Measurements from ENCODE around the gene JMJD1C.
"Not testable (repeated sequence)": the region's sequence is repeated elsewhere in the genome, so short reads cannot be mapped to it uniquely, and the experiment has no call there.

JMJD1C gene

DNA sequence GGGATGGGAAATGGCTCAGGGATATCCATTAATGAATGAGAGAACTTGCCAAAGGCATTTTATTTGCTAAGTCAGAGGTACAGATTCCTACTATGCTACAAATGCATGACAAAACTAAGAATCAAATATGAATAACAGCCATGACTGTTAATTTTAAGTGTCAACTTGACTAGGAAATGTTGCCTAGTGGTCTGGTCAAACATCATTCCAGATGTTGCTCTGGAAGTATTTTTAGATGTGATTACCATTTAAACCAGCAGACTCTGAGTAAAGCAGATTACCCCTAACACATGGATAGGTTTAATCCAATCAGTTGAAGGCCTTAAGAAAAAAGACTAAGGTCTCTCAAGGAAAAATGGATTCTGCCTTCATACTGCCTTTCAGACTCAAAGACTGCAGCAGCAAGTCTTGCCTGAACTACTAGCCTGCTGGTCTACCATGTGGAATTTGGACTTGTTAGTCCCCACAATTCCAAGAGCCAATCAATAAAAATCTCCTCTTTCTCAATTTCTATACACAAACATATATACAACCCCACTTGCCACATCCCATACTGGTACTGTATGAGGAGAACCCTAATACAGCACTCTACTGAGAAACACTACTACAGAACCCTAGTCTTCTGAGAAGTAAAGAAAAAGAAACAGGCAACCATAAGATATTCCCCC lies 213.5 kb downstream of the JMJD1C start:
- ATAC-seq: no peak

DNA sequence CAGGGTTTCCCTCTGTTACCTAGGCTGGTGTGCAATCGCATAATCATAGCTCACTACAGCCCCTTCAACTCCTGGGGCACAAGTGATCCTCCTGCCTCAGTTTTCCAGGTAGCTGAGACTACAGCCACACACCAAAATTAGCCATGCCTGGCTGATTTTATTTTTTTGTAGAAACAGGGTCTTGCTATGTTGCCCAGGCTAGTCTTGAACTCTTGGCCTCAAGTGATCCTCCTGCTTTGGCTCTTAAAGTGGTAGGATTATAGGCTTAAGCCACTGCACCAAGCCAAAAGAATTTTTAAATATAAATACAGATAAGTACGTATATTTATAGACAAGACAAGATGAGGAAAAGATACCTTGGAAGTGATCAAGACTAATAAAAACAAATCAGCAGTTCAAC lies 215.7 kb downstream of the JMJD1C start:
- ATAC-seq: no peak

DNA sequence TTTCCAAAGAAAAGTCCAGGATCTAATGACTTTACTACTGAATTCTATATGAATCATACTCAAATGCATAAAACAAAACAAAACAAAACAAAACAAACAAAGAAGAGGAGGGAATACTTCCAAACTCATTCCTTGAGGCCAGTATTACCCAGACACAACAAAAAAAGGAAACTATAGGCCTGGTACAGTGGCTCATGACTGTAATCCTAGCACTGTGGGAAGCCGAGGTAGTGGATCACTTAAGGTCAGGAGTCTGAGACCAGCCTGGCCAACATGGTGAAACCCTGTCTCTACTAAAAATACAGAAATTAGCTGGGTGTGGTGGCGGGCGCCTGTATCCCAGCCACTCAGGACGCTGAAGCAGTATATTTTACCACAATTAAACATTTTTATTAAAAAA lies 218.0 kb downstream of the JMJD1C start:
- no peak for ATAC-seq

DNA sequence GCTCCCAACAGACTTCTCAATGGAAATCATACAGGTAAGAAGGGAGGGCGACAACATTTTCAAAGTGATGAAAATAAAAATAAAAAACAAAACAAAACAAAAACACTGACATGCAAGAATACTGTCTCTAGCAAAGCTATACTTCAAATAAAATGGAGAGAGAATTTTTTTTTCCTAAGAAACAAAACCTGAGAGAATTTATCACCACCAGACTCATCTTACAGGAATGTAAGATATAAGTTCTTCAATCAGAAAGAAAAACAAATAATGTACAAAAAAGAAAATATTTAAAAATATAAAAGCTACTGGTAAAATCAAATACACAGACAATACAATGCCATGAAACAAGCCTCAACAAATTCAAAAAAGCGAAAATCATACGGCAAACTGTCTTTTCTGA lies 219.4 kb downstream of the JMJD1C start:
- ATAC-seq: no peak

DNA sequence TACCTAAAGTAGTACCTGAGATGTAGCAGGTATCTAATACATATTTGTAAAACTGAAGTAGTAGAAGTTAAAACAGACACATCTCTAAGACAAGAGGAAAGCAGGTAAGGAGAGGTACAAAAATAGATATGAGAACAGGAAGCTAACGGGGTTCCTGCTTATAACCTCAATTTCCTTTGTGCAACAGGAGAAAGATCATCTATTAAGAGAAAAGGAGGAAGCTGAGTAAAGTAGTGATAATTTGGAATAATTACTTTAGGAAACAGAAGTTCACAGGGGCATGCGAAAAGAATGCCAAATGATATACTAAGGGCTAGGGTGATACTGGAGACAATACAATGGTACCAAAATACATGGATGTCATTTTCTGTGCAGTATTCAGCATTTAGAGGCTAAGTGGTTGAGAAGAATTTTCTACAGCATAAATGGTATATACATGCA lies 223.9 kb downstream of the JMJD1C start:
- ATAC-seq: no peak

DNA sequence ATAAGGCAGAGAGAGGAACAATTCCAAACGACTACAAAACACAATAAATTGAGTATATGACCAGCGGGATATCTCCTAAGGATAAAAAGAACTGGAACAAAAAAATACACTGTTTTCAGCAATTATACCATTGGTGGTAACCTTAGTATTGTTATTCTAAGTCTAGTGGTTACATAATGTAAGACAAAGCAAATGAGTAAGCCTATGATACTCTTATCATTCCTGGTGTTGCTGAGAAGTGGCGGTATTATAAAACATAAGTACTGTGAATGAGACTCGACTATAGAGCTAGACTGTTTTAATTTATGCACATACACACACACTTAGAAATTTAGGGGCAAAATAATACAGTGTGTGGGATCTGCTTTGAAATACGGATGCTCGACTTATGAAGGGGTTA lies 225.0 kb downstream of the JMJD1C start:
- peak; percentile 37 to 48 for ATAC-seq

DNA sequence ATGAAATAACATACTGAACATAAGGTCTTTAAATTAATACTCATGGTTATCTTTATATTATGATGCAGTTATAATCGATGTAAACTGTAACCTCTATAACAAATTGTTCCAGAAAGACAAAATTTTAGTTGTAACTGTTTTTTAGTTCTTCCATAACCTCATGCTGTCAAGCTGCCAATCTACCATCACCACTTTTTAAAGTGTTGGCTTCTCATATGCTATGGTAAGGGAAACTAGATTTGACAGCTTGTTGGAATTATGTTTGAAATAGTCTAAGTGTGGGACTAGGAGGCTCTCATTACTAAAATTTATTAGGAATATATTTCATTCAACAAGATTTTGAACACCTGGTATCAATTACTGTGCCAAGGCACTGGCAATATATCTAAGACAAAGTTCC lies 227.3 kb downstream of the JMJD1C start:
- ATAC-seq: no peak

DNA sequence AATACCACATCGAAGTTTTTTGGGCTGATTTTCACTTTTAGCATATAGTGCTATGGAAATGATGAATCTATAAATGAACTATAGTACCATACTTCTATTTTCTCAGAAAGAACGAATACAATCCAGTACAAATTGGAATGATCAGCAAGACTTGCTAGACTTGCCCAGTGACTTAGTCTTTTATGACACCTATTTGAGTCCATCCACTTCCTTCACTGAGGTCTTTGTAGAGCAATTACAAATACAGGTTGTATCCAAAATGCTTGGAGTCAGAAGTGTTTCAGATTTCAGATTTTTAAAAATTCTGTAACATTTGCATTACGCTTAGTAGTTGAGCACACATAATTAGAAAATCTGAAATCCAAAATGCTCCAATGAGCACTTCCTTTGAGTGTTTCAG lies 228.4 kb downstream of the JMJD1C start:
- ATAC-seq: no peak

DNA sequence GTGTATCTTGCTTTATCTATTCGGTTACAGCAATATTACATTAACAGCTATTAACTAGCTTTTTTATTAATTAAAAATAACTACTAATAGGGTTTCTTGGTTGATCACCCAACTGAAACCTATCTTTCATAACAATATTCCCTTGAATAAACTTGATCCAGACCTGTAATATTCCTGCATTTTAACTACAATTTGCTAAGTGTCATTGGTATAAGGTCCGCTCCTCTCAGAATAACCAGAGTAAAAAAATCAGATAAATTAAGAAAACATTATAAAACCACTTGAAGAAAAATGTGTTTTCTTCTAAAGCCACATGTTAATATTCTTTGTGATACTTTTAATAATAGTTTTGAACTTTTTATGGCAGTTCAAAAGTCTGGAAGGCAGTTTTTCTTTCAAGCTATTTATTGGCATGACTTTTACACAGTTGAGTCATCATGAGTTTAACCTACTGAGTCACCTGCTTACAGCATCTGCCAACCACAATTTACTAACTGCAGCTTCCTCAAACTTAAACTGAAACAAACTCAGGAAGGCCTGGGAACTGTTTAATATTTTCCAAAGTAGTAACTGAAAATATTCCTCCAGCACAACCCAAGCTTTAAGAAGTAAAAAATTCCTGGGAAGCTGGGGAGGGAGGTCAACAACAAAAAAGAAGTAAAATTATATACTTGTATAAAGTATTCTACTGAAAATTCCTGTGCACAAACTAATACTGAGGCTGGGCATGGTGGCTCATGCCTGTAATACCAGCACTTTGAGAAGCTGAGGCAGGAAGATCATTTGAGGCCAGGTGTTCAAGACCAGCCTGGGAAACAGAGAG lies 229.5 kb downstream of the JMJD1C start:
- peak; percentile 90 to 93 for ATAC-seq

DNA sequence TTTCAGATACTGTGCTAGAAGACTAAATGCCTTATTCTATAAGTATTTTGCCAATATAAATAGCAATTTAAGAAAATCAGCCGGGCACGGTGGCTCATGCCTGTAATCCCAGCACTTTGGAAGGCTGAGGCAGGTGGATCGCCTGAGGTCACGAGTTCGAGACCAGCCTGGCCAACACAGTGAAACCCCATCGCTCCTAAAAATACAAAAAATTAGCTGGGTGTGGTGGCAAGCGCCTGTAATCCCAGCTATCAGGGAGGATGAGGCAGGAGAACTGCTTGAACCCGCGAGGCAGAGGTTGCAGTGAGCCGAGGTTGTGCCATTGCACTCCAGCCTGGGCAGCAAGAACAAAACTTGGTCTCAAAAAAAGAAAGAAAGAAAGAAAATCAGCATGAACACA lies 230.6 kb downstream of the JMJD1C start:
- ATAC-seq: not testable (repeated sequence)

DNA sequence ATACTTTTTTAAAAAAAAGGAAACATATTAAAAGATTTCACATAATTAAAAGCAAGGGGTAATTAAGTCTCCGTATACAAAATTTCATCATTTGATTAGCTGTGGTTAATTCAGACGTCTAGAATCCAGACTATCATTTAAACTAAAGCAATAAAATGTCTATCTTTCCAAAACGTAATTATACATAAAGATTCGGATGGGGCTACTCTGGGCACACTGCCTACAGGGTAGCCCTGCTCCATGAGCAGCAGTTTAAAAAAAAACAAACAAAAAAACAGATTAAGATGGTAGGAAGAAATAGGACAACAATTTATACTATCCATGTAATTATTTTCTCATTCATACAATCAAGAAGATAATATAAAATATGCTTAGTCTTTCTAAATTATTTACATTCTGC lies 236.6 kb downstream of the JMJD1C start:
- no peak for ATAC-seq

DNA sequence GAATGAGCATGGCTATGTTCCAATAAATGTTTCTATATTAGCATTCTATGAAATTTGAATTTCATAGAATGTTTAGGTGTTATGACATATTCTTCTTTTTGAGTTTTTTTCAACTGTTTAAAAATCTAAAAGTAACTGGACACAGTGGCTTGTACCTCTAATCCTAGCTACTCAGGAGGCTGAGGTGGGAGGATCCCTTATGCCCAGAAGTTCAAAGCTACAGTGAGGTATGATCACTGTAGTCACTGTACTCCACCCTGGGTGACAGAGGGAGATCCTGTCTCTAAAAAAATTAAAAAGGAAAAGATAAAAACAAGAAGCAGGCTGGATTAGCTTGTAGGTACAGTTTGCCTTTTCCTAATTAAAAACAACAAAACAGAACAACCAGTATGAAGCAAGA lies 237.5 kb downstream of the JMJD1C start:
- ATAC-seq: no peak

DNA sequence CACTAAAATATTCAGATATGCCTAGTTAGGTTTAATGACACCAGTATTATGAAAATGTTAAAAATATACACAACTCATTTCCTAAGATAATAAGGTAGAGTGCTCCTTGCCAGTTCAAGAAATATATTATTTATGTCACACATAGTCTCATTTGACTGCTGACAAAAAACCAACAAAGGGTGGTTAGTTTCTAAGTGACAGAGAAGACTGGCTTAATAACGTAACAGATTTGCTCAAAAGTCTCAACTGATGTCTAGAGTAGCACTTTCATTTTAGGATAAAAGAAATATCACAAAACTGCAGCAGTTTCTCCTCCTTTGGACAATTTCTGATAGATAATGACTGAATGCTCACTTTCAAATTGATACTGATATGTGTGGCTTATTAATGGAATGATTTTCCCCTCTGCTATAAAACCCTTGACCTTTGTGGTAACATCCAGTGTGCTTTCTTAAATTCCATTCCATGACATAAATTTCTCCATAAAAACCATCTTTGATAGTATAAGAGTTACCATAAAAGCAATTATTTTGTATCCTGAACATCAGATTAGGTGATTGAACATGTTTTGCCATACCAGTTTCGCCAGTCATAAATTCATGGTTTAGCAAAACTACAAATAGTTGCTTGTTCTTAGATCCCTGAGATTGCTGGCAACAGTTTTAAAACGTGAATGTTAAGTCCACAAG lies 238.4 kb downstream of the JMJD1C start:
- peak; percentile 34 to 44 for ATAC-seq

DNA sequence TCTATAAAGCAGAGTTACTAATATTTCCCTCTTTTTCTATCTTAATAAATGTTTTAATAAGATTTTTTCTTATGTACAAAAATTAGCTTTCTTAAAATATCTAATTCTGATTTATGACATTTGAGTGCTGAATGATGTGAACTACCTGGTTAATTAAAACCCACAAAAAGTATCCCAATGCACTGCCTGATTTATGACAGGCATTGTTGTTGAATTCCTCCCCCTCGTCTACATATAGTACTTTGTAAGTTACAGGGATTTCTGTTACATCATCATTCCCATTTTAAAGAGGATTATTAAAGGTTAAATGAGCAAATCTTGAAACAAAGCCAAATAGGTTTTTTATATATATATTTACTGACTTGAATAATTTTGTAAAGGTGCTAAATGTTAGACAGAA lies 241.5 kb downstream of the JMJD1C start:
- no peak for ATAC-seq

DNA sequence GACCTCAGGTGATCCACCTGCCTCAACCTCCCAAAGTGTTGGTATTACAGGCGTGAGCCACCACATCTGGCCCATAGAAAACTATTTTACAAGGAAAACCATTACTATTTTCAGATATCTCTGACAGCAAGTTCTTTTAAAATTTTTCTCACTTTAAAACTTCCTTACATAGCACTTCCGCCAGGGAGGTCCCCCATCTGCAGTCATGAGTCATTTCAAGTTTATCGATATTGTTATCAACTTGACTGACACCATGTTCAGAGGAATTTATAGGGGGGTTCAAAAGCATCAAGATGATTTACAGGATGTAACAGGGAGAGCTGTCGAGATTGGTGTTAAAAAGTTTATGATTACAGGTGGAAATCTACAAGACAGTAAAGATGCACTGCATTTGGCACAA lies 243.8 kb downstream of the JMJD1C start:
- no peak for ATAC-seq

DNA sequence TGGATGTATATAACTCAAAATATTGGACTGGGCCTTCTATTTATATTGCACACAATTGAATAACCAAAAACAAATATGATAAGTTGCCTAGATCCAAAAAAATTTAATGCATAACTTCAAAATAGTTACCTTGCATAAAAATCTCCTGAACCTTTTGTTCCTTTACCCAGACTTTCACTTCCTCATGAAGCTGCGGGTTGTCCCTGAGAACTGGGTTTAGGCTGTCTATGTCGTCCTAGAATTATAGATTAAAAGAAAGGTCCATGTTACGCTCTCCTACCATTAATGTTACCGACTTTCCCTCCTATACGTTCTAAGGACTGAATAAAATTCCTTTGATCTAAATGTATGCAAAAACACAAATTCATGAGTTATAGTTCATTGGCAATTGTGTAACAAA lies 246.0 kb downstream of the JMJD1C start:
- ATAC-seq: no peak

DNA sequence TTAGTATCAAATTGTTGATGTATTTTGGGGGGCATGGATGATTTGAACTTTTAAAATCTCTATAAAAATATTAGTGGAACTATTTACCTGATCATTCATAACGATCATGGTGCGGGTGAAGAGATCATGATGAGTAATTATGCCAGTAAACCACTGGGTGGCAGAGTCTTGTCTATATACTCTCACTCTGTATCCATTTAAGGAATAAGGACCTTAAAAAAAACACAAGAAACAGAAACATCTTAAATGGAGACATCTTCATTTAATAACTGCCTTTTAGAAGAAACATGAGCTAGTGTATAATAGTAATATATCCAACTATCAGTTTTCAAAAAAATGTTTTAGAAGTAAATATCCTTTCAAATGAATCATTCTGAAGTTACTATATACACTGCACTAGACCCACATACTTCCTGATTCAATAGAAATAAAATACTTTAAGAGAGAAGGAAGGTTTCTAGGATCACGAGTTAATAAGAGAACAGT lies 248.6 kb downstream of the JMJD1C start:
- peak; percentile 84 to 89 for ATAC-seq

DNA sequence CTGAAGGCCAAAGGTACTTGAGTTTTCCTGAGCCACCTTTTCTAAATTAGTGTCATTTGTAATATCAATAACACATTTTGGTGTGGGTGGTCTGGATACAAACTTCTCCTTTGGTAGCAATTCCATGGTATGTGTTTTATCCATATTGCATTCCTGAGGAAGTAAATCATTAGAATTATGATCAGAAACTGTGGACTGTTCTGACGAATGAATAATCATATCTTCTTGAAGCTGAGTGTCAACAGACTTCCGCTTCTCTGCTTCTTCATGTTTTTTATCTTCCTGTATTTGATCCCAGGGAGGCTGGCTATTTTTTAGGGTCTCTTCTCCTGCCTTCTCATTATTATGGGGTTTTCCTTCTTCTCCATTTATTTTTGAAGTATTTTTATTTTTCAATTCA lies 251.2 kb downstream of the JMJD1C start:
- no peak for ATAC-seq

DNA sequence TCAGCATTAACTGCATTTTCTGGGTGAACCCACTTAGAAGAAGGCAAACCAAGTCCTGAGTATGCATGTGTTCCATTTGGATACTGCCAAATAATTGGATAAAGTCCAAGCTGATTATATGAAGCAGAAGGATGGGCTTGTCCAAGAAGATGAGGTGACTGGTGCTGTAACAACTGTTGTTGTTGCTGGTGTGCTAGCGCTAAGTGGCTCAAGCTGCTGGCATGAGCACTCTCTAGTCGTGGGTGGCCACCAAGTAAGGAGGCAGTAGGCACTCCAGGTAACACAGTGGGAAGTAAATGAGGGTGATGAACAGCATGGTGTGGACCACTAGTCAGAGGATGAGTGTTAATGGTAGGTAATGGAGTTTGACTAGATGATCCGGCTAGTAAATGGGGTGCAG lies 252.3 kb downstream of the JMJD1C start:
- ATAC-seq: no peak

DNA sequence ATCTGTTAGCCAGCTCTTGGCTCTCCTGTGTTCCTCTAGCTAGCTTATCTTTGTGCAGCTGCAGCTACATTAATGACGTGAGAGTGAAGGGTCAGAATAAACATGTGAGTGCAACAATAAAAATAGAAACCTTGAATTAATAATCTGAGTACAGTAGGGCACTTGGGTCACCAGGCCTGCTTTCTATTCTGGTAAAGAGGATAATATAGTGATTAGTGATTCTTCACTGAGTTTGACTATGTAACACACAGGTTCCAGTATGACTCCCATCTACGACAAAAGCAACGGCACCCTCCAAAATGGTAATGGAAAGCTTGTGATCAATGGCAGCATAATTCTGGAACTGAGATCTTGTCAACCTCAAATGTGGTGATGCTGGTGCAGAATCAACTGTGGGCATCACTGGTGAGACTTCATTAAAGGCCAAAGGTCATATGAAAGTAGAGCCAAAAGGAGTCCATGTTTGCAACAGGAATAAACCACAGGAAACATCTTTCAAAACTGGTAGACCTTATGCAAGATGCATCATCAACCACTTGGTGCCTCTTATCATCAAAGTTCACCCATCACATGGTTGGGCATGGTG lies 255.1 kb downstream of the JMJD1C start:
- ATAC-seq: peak; percentile 44 to 55

DNA sequence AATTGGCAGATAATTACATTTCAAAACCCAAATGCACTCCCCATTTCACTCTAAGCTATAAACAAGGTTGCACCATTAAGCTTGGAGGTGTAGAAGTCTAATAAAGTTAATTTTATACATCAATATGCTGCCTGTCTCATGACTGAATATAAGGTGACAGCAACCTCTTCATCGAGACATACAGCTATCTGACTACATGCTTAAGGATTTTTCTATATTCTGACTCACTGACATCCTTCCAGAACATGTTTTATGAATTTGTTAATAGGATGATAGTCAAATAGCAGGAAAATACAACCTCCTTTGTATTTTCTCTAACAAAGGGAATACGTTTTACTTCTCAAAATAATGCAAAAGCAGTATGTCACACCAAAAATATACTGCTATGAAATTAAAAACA lies 256.1 kb downstream of the JMJD1C start:
- no peak for ATAC-seq

DNA sequence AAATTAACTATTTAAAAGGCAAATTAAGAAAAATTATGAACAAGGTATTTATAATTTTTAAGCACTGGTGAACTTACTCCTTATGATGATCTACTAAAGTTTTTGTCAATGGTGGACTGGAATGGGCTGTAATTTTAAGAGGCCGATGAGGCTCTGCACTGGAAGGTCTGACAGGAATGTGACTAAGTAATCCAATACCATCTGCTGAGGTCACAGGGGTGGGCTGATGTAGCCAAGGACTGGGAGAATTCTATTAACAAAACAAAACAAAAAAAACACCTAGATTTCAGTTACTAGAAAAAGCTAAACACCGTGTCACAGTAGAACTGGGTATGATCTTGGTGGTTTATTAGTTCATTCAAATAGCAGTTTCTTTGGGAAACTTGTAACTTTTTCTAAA lies 256.8 kb downstream of the JMJD1C start:
- ATAC-seq: no peak
